Activated CD8-positive, alpha-beta memory T cell treated with anti-CD3 and anti-CD28 coated beads, Interleukin-2, amount 50 U/mL, for 24 hours (primary cell): ENCODE measurements around the gene NAV2.

ENCODE experiments used
- DNase-seq: peaks from one replicate; pipeline ENCODE4 v3.0.0-alpha.2; 2020; ENCODE audit errors: extremely low read depth

Gene NAV2

DNA sequence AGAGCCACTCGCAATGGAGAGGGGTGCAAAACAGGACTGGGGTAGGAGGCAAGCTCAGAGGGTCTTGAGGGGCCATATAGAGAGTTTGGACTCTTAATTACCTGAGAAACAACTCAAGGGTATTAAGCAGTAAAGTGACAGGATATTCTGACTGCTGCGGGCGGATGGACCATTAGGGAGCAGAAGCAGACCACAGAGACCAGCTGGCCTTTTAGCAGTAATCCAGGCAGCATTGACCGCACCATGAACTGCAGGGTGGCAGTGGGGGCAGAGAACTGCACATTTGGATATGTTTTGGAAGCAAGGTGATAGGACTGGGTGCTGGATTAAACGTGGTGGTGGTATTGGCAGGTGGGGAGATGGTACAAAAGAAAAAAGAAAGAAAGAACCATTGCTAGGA lies 322.3 kb downstream of the NAV2 start:
- no peak for DNase-seq

DNA sequence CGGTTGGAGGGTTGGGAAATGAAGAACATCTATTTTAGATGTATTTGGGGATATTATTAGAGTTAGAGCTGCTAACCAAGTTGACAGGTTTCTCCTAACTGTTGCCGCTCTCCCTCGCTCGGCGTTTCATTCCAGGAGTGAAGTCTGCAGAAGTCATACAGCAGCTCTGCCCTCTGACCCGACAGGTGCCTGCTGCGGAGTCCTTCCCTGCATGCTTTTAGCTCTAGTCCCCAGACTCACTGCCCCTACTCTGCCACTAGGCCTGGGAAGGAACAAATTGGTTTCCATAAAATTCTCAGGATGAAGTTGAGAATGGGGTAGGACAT lies 322.7 kb downstream of the NAV2 start:
- no peak for DNase-seq

DNA sequence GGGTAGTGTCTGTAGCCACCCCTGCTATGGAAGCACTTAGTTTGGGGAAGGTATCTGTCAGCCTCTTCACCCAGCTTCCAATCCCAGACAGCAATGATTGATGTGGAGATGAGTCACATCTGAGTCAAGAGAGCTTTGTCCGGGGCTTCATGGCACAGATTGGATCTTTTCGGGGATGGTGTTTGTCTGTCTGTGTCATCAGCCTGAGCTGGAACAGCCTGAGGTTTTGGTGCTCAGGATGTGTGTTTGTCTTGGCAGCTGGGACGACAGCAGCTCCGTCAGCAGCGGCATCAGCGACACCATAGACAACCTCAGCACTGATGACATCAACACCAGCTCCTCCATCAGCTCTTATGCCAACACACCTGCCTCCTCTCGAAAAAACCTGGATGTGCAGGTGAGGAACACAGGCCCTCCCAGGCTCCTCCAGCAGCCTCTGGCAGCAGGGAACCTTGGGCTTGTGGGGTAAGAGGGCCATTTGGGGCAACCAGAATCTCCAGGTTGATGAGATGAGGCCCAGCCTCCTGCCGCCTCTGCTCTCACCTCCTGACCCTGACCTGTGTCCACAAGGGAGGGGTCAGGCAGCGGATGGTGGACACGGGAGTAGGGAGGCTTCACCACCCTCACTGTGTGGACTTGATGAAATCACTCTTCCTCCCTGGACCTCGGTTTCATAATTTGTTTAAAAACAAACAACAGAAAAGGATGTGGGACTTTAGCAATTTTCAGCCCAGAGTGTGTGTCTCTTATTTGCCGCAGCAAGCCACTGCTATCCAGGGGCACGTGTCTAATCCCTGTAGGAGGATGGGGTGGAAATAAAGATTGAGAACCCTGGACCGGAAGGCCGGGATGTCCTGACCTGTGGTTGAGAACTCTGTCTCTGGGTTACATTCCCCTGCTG lies 323.3 kb downstream of the NAV2 start:
- no peak for DNase-seq

DNA sequence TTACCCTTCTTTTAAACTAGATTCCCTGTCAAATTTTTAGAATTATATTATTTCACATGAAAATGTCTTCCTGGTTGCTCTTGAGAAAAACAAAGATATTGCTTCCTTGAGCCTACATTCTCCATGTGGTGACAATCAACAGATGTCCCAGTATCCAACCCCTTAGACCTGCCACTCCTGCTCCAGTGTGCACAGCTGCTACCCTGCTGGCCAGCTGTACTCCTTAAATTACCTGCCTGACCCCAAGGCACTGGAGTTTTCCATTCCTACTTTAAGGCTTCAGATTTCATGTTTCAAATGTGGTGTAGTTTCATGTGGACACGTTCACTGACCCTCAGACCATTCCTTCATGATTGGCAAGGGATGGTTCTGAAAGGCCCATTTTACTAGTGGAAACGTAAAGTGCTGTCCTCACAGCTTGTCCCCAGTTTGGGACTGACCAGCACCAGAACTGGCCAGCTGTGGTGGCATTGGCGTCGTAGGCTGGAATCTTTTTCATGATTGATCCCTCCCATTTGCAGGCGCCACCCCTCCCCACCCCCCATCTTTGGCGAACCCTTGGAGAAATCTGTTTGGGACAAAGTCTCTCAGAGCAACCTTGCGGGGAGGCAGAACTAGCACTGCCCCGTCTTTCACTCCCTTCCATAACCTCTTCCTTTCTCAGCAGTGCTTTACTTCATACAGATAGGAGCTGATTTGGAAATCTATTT lies 324.1 kb downstream of the NAV2 start:
- no peak for DNase-seq

DNA sequence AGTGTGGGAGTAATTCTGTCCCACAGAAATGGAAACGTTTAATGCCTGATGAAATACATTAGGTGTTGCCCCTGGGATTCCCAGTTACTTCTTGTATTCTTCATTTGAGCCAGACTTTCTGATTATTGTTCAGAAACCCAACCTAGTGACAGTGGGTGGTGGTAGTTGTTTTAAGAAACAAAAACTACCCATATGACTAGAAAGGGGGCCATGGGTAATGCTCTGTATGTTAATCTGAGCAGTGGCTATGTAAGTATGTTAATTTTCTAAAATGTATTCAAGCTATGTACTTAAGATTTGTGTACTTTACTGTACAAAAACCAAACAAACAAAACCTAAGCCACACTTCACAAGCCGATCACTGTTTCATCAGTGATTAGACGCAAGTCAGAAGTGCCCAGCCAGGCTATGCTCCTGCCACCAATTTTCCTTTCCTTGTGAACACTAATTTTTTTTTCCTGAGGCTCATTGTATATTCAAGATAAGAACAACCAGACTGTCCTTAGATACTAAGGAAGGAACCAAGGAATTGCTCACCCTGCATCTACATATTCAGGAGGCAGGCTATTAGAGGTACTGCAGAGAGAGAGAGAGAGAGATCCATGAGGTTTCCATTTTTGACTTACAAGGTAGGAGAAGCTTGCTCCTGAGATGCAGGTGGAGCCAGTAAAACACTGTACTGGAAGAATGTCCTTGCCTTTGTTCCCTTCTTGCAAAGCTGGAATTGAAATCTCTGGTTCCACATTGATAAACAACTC lies 324.9 kb downstream of the NAV2 start:
- no peak for DNase-seq

DNA sequence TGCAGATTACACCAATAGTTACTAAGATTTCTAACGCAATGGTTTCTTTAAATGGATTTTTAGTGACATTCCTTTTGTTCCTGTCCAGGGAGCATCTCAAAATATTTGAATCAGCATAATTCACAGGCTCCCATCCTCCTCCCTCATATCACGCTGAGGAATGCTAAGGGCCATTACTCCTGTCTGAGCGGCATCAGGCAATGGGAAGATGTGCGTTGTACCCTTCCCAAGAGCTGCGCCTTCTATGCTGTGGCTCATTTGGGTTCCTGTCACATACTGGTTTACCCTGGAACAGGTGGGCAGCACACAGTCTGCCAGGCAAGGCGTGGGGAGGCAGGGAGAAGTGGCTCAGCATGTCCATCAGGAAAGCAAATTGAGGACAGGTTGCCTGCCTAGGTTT lies 325.8 kb downstream of the NAV2 start:
- DNase-seq: no peak

DNA sequence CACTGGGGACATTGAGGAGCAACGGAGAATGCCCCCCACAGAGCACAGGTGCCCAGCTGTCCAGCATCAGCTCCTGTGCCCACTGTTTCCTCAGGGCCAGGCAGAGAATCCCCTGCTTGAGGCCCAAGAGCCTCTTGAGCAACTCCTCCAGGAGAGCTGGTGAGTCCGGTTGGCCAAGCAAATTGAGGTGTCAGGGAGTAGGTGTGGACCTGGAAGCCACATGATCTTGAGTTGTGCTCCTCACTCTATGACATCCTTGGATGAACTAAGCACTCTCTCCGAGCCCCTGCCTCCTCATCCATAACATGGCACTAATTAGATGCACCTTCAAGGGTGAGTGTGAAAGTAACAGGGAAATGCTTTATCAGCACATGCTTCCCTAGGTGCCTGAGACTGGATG lies 326.3 kb downstream of the NAV2 start:
- no peak for DNase-seq

DNA sequence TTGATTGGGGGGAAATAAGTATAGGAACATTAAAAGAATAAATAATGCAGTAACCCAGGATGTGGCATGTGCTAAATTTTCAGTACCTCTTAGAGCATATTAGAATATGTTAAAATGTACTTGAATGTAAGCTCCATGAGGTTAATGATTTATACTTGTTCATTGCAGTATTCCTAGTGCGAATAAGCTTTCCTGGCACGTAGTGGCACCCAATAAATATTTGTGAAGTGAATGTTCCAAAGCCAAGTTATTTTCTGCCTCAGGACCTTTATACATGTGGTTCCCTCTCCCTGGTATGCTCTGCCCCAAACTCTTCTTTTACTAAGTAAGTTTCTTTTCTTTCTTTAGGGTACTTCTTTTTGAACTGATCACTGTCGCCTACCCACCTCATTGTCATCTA lies 328.9 kb downstream of the NAV2 start:
- DNase-seq: no peak

DNA sequence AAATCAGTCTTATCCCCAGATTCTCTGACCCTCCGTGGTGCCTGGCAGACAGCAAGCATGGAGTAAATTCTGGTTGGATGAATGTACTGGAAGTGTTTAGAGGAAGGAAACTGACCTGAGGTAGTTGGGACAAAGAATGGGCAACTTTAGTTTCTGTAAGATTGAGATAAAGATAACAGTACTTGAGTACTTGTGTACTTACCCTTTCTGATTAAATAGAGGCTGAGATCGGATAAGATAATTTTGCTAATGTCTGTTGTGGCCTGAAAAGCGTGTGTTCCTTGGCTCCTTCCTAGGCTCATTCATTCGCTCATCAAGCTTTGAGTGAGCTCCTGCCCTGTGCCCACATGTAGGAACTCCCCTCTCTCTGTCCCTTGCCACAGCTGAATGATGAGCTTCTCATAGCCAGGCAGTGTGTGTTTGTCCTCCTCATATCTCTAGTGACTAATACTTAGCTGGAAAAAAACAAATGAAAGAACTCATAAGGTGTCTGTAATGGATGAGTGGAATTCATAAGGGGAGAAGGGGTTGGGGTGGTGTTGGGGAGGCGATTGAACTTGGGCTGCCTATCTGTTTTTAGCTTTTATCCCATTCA lies 329.5 kb downstream of the NAV2 start:
- DNase-seq: no peak

DNA sequence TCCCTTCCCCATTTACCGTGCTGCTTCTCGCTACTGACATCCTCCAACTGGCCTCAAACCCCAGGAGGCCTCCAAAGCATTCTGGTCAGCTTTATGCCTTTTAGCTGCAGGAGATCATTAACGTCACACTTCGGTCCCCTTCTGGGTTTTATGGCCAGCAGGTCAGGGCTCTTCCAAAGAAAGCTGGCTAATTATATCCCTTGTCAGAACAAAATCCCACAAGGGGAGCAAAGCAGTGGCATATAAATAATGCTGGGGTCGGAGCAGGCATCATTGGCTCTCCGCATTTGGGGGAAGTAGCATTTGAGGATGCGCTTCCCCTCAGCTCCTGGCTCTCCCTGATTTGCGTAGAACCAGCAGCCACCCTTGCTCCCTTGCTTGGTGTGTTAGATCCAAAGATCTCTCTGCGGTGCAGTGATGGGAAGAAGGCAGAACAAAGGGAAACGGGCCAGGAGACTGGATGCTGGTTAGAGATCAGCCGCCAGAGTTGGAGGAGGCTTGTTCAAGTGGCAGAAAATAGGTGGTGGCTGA lies 330.2 kb downstream of the NAV2 start:
- no peak for DNase-seq

DNA sequence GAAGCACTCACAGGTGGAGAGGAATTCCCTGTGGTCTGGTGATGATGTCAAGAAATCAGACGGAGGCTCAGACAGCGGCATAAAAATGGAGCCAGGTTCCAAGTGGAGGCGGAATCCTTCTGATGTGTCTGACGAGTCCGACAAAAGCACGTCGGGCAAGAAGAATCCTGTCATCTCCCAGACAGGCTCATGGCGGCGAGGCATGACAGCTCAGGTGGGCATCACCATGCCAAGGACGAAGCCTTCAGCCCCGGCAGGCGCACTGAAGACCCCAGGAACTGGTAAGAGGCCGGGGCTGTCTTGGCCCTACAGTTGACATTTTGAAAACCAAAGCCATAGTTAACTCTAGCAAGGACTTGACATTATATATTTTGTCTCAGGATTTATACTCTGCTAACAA lies 331.4 kb downstream of the NAV2 start:
- DNase-seq: no peak

DNA sequence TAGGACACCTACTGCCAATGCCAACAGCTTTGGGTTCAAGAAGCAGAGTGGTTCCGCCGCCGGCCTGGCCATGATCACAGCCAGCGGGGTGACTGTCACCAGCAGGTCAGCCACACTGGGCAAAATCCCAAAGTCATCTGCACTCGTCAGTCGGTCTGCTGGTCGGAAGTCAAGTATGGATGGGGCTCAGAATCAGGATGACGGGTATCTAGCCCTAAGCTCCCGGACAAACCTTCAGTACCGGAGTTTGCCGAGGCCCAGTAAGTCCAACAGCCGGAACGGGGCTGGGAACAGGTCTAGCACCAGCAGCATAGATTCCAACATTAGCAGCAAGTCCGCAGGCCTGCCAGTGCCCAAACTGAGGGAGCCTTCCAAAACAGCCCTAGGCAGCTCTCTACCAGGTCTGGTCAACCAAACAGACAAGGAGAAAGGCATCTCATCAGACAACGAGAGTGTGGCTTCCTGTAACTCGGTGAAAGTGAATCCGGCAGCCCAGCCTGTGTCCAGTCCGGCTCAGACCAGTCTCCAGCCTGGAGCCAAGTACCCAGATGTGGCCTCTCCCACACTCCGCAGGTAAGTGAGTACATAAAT lies 332.6 kb downstream of the NAV2 start:
- DNase-seq: no peak

DNA sequence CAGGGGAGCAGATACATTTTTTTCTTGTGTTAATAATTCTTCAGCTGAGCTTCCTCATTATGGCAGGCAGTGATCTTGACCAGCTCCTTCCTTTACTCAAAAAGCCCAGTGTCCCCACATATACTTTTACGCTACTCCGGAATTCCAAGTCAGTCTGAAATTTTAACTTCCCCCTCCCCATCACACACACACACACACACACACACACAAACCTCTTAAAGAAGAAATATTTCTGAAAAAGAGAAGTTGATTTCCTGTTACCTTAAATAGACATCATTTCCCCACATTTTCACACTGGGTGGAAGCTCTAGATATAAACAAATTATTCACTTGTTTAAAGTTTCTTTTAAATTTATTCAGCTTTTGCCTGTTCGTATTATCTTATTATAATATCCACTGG lies 333.8 kb downstream of the NAV2 start:
- no peak for DNase-seq

DNA sequence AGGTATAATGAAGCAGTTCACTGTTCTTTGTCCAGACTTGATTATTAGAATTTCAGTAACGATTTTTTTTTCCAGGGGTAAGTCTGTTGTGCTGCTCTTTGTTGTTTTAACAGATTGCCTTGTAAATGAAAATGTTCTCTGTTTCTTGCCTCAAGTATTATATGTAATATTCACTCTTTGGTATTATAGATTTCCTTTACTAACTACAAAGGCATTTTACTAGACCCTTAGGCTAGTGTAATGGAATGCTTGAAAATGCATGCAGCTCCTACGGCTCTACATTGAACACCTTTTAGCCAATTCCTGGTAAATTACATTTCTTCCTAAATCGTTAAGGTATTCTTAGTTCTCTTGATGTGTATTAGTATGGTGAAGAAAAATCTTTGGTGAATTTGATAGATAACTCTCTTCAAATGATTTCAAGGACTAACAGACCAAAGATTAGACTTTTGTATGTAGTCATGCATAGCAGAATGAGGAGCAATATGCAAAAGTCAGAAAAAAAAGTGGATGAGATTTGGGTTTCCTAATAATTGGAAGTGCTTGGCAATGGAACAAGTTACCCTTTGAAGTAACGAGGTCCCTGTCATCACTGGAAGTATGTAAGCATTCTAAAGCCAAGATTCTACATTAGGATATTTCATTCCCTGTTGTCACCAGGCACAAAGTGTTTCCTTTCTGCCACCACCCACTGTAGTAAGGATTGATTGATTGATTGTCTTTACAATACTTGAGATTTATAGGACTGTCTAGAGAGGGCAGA lies 334.6 kb downstream of the NAV2 start:
- no peak for DNase-seq

DNA sequence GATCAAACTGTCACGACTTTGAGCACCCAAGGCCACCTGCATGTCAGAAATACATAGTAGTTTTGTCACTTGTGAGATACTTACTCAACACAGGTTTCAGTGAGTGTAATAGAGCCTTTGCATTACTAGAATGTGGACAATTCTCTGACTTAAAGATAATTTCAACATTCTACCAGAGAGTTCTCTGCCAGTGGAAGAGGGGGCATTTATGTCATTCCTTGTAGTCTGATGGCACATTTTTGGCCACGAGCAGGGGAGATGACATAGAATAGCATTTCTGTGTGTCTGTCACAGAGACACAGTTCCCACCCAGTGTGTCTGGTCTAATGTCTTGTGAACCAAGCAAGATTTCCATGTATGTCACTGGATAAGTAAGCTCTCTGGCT lies 335.1 kb downstream of the NAV2 start:
- no peak for DNase-seq

DNA sequence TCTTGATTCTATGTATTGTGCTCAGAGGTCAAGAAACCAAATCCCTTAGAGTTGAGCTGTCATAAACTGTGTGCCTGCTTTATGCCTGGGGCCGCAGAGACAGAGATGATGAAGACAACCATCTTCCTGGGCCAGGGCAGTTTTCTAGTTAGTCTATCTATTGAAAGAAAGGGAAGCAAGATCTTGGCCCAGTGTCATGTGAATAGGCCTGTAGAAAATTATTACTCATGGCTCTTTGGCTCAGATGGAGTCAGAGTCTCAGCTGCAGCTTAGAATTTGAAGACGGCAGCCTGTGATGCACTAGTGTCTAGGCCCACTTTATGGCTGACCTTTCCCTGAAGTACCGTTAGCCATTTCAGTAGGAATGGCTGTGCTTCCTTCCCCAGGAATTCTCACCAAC lies 335.6 kb downstream of the NAV2 start:
- DNase-seq: no peak

DNA sequence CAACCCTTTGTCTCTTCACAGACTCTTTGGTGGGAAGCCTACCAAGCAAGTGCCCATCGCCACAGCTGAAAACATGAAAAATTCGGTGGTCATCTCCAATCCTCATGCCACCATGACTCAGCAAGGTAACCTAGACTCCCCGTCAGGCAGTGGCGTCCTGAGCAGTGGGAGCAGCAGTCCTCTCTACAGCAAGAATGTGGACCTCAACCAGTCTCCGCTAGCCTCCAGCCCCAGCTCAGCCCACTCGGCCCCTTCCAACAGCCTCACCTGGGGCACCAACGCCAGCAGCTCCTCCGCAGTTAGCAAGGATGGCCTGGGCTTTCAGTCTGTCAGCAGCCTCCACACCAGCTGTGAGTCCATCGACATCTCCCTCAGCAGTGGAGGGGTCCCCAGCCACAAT lies 336.1 kb downstream of the NAV2 start:
- no peak for DNase-seq

DNA sequence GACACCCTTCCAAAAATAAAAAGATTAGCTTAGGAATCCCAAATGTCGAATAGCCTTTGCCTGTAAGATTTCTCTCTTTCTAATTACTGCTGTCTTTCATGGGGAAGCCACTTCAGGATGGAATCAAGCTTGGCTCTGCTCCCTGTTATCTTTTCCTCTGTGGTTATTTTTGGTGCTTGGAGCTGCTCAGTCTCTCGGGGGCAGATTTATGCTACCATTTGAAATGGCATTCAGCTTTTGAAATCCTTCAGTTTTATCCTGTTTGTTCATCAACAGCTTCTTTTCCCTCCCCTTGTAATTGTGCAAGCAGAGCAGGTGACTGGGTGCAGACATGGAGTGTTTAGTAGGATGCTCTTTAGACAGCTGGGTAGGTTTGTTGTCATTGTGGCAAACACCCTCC lies 336.6 kb downstream of the NAV2 start:
- DNase-seq: no peak

DNA sequence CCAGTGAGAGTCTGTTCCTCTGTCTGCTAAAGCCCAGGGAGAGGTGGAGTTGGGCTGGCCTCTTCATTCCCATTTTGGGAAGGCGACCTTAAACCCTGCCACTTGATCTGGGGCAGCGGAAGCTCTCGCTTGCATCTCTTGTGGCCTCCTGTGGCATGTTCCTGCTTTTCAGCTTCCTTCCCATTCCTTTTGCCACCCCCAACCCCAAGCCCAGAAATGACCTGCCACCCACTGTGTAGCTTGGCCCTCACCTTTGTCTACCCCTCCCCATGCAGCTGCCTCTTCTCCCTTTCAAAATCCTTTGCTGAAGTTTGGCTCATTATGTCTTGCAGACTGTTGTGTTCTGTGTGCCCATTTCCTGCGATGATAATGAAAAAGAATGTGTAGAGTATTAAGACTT lies 337.4 kb downstream of the NAV2 start:
- DNase-seq: no peak

DNA sequence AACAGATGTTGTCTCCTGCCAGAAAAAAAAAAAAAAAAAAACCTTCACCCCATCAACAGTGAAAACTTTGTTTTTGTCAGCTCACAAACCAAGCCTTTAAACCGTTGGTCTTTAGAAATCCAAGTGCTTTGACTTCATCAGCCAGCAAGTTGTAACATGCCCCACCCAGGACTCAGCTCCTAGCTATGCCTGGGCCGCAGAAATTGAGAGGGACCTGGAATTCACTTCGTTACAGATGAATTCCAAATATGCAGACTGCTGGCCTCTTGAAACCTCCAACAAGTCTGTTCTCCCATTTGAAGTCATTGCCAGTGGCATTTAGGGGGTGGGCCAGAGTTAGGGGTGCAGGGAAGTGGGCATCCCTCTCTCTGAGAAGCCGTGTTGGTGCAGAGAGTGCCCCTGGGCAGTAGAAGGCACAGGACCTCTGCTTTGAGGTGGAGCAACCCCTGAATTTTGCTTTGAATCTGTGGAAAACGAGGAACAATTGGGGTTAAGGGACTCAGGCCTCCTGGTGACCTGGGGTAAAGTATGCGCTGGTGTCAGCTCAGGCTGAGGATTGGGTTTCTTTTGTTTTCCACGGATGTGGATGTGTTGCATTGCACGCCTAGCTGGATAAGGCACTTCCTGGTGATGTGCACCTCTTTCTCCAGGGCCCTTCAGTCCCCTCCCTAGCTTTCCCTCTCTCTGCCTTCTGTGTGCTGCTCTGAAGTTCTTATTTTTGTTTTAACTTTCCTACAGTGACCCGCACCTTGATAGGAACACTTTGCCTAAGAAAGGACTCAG lies 338.1 kb downstream of the NAV2 start:
- no peak for DNase-seq
